ENCODE measurements around the gene KCNN3. TPM values are rescaled to one million over a fixed set of nuclear protein-coding genes. Genes with fewer than 3 reads are reported as not detected.

Gene KCNN3
- total RNA-seq, 1 experiment from 2014 or later = 0.26 TPM

- intact Hi-C loops (cut with micrococcal nuclease) = loop anchor here (2.0 kb wide), 1 partner anchor 30 kb away; the partner anchor contains the start of gene PMVK
- no TSS peak for BruUV-seq (replicated peaks)
- DNase-seq (peak; percentile 58), ATAC-seq (peak; percentile 70)
- TF ChIP-seq EZH2phosphoT487 (IDR thresholded peaks at IDR 0.05; ENCODE audit: borderline replicate concordance, low read length) (no peak), CTCF (conservative IDR thresholded peaks at IDR 0.05; ENCODE audit: low read depth, low read length) (peak; percentile 74)
- Histone ChIP-seq H3K4me2 (ENCODE audit: low read length) (no peak overlapping the region), H3K9me2 (replicated peaks; ENCODE audit: low read length) (no peaks in the 10 kb centered on the region), H3F3A (ENCODE audit: low read length, unreplicated experiment) (no peaks in the 10 kb centered on the region), H3K36me3 (ENCODE audit: low read depth, low read length) (no peaks in the 10 kb centered on the region), H3K9ac (ENCODE audit: low read length) (no peak overlapping the region), H4K20me1 (ENCODE audit: low read length) (no peaks in the 10 kb centered on the region), H3K79me2 (ENCODE audit: low read length) (no peaks in the 10 kb centered on the region), H3K9me3 (ENCODE audit: low read length) (no peaks in the 10 kb centered on the region), H2AFZ (ENCODE audit: low read length) (no peak overlapping the region), H3K27ac (ENCODE audit: low read length) (no peak overlapping the region), H3K4me3 (ENCODE audit: low read length) (no peak overlapping the region), H3K27me3 (ENCODE audit: low read length) (no peaks in the 10 kb centered on the region), H3K4me1 (ENCODE audit: insufficient read depth, low read length) (no peaks in the 10 kb centered on the region)
- ChIA-PET CTCF (interaction anchor here (0.5 to 1.2 kb wide), 3 partner anchors 25 to 75 kb away, joined by 4 to 5 read pairs (median 5); no protein-coding TSS in a partner anchor), POLR2A (ENCODE audit: unreplicated experiment) (interaction anchor here (0.5 kb wide), 1 partner anchor 76 kb away, joined by 4 read pairs; the partner anchor contains the start of gene FLAD1)
Observed at GRCh38 chr1:154906621-154907081, 36.6 kb upstream of the KCNN3 start.

GRCh38 chr1:154902938-154903566, 33.0 kb upstream of the KCNN3 start:
- TF ChIP-seq EZH2 (IDR thresholded peaks at IDR 0.05; ENCODE audit: low read length, unreplicated experiment) (no peak), CTCF (conservative IDR thresholded peaks at IDR 0.05; ENCODE audit: low read depth, low read length) (no peak), EZH2phosphoT487 (IDR thresholded peaks at IDR 0.05; ENCODE audit: borderline replicate concordance, low read length) (no peak)
- Histone ChIP-seq H3K79me2 (ENCODE audit: low read length) (no peaks in the 10 kb centered on the region), H3F3A (ENCODE audit: low read length, unreplicated experiment) (no peaks in the 10 kb centered on the region), H4K20me1 (ENCODE audit: low read length) (no peaks in the 10 kb centered on the region), H3K9ac (ENCODE audit: low read length) (no peak overlapping the region), H3K4me2 (ENCODE audit: low read length) (no peak overlapping the region), H2AFZ (ENCODE audit: low read length) (no peak overlapping the region), H3K4me1 (ENCODE audit: insufficient read depth, low read length) (no peaks in the 10 kb centered on the region), H3K27me3 (ENCODE audit: low read length) (no peaks in the 10 kb centered on the region), H3K9me2 (replicated peaks; ENCODE audit: low read length) (no peaks in the 10 kb centered on the region), H3K27ac (ENCODE audit: low read length) (no peak overlapping the region), H3K4me3 (ENCODE audit: low read length) (no peak overlapping the region), H3K36me3 (ENCODE audit: low read depth, low read length) (no peaks in the 10 kb centered on the region), H3K9me3 (ENCODE audit: low read length) (no peaks in the 10 kb centered on the region)
- BruUV-seq (replicated peaks) = no TSS peak
- POLR2A ChIA-PET (ENCODE audit: unreplicated experiment) = no interaction called here
- CTCF ChIA-PET = no interaction called here
- ATAC-seq (no peak), DNase-seq (no peak)
- intact Hi-C loops (cut with micrococcal nuclease) = no loop called here

- H3K9me3 ChIP-seq (ENCODE audit: low read length) = no peaks in the 10 kb centered on the region
- H4K20me1 ChIP-seq (ENCODE audit: low read length) = no peaks in the 10 kb centered on the region
- no peak overlapping the region for H3K27ac ChIP-seq (ENCODE audit: low read length)
- H3K9ac ChIP-seq (ENCODE audit: low read length) = no peak overlapping the region
- no peak for DNase-seq
- CTCF ChIA-PET = no interaction called here
- intact Hi-C loops (cut with micrococcal nuclease) = no loop called here
- no peak overlapping the region for H2AFZ ChIP-seq (ENCODE audit: low read length)
- H3K36me3 ChIP-seq (ENCODE audit: low read depth, low read length) = no peaks in the 10 kb centered on the region
- no peak overlapping the region for H3K4me2 ChIP-seq (ENCODE audit: low read length)
- ATAC-seq = no peak
- H3K9me2 ChIP-seq (replicated peaks; ENCODE audit: low read length) = no peaks in the 10 kb centered on the region
- BruUV-seq (replicated peaks) = no TSS peak
- POLR2A ChIA-PET (ENCODE audit: unreplicated experiment) = interaction anchor here (0.7 kb wide), 1 partner anchor 129 kb away, joined by 11 read pairs; no protein-coding TSS in a partner anchor
- H3K79me2 ChIP-seq (ENCODE audit: low read length) = no peaks in the 10 kb centered on the region
- no peak for TF ChIP-seq CTCF (conservative IDR thresholded peaks at IDR 0.05; ENCODE audit: low read depth, low read length)
- TF ChIP-seq EZH2phosphoT487 (IDR thresholded peaks at IDR 0.05; ENCODE audit: borderline replicate concordance, low read length) = no peak
- TF ChIP-seq EZH2 (IDR thresholded peaks at IDR 0.05; ENCODE audit: low read length, unreplicated experiment) = no peak
- no peaks in the 10 kb centered on the region for H3K27me3 ChIP-seq (ENCODE audit: low read length)
- no peaks in the 10 kb centered on the region for H3K4me1 ChIP-seq (ENCODE audit: insufficient read depth, low read length)
- H3K4me3 ChIP-seq (ENCODE audit: low read length) = no peak overlapping the region
- no peaks in the 10 kb centered on the region for H3F3A ChIP-seq (ENCODE audit: low read length, unreplicated experiment)
Observed at GRCh38 chr1:154901591-154901990, 31.5 kb upstream of the KCNN3 start.
